HCT116 (cell line): ENCODE measurements around the gene NEB. TPM values are rescaled to one million over a fixed set of nuclear protein-coding genes. Genes with fewer than 3 reads are reported as not detected.

ENCODE experiments used
- ATAC-seq: fragments of 200-7000 bp; cut with Tn5 transposase; 2 replicates; pipeline ENCODE4 v1.9.1; 2020; ENCODE audit warnings: mild to moderate bottlenecking, moderate library complexity
- BruUV-seq: library from RNA; stranded (reverse); fragments of 400-500 nt; replicated peaks from 2 replicates; lab custom pipeline; 2021; lab: Mats Ljungman, UMichigan
- CTCF ChIA-PET: fragments of 300-600 bp; sonication (Branson Sonifier 250); formaldehyde crosslinking; loops from one replicate; lab custom pipeline; 2021; ENCODE audit warnings: antibody characterized with exemption; lab: Charles Lee
- POLR2A ChIA-PET: fragments of 300-600, 350-600 bp; sonication (Branson Sonifier 250); formaldehyde crosslinking; loops from one replicate; lab custom pipeline; 2021; ENCODE audit warnings: antibody characterized with exemption; lab: Charles Lee
- RAD21 ChIA-PET, 2 experiments: fragments of 300-600 bp; sonication (Branson Sonifier 250); formaldehyde crosslinking; loops; one replicate each; lab custom pipeline; 2023; ENCODE audit warnings: low total read pairs in 2 of 2; ENCODE audit not compliant: uncharacterized antibody in 2 of 2, unreplicated experiment in 2 of 2, low non-redundant PET in 1 of 2; lab: Charles Lee
- DNase-seq: peaks from one replicate; pipeline ENCODE4 v3.0.0-alpha.2; 2010; ENCODE audit warnings: low read depth, low spot score
- H2AFZ ChIP-seq: fragments of 200-600 bp; shearing (Covaris generic), sonication (generic); 2 replicates; pipeline ENCODE4 v1.6.1; 2017; ENCODE audit warnings: low read depth, mixed run types, mixed read lengths, antibody characterized with exemption, low read length; ENCODE audit not compliant: poor library complexity, severe bottlenecking
- H3K27ac ChIP-seq: 2 replicates; pipeline ENCODE4 v1.5.1; 2012; ENCODE audit warnings: low read depth, low read length
- H3K27me3 ChIP-seq: fragments of 200-600 bp; sonication (generic); 2 replicates; pipeline ENCODE4 v1.6.1; 2016; ENCODE audit warnings: mixed run types, low read length, mixed read lengths; ENCODE audit not compliant: insufficient read depth
- H3K36me3 ChIP-seq, 2 experiments: fragments of 200-500 bp in 1 of 2; fragments of 200-600 bp in 1 of 2; sonication (Bioruptor generic) in 1 of 2; sonication (generic) in 1 of 2; 2 replicates each; pipeline versions ENCODE4 v1.5.1 to v1.6.1; 2014 to 2016; ENCODE audit warnings: low read length in 2 of 2, inconsistent platforms in 1 of 2, mixed read lengths in 1 of 2, mixed run types in 1 of 2; ENCODE audit not compliant: insufficient read depth in 2 of 2, control insufficient read depth in 1 of 2
- H3K4me1 ChIP-seq, 2 experiments: fragments of 200-600 bp in 1 of 2; sonication (generic) in 1 of 2; 2 replicates each; pipeline versions ENCODE4 v1.5.1 to v1.6.1; 2012 to 2017; ENCODE audit warnings: low read length in 2 of 2, inconsistent platforms in 1 of 2, mild to moderate bottlenecking in 1 of 2, mixed read lengths in 1 of 2, mixed run types in 1 of 2, moderate library complexity in 1 of 2; ENCODE audit not compliant: insufficient read depth in 2 of 2, control insufficient read depth in 1 of 2
- H3K4me2 ChIP-seq: fragments of 200-600 bp; sonication (generic); 2 replicates; pipeline ENCODE4 v1.6.1; 2017; ENCODE audit warnings: mixed run types, low read length, mixed read lengths
- H3K4me3 ChIP-seq, 2 experiments: fragments of 200-600 bp in 1 of 2; sonication (generic) in 1 of 2; replicated peaks in 1 of 2; 2 replicates each; pipeline ENCODE4 v1.5.1; 2011 to 2016; ENCODE audit warnings: low read length in 2 of 2, control low read depth in 1 of 2, low read depth in 1 of 2, mild to moderate bottlenecking in 1 of 2, mixed read lengths in 1 of 2, mixed run types in 1 of 2
- H3K79me2 ChIP-seq: fragments of 200-600 bp; sonication (generic); 2 replicates; pipeline ENCODE4 v1.6.1; 2017; ENCODE audit warnings: mild to moderate bottlenecking, mixed run types, low read length, moderate library complexity, mixed read lengths; ENCODE audit not compliant: insufficient read depth
- H3K9ac ChIP-seq: fragments of 200-600 bp; sonication (generic); 2 replicates; pipeline ENCODE4 v1.6.1; 2016; ENCODE audit warnings: low read length, mixed read lengths
- H3K9me2 ChIP-seq: fragments of 200-600 bp; sonication (generic), shearing (Covaris generic); 2 replicates; pipeline ENCODE4 v1.6.1; 2017; ENCODE audit warnings: mixed run types, mild to moderate bottlenecking, moderate library complexity; ENCODE audit not compliant: insufficient read depth
- H3K9me3 ChIP-seq, 2 experiments: fragments of 200-500 bp in 1 of 2; fragments of 200-600 bp in 1 of 2; sonication (Bioruptor generic) in 1 of 2; sonication (generic) in 1 of 2; 2 replicates each; pipeline ENCODE4 v1.6.1; 2014 to 2017; ENCODE audit warnings: low read length in 2 of 2, mixed read lengths in 2 of 2, inconsistent platforms in 1 of 2, low read depth in 1 of 2, mild to moderate bottlenecking in 1 of 2, mixed run types in 1 of 2, moderate library complexity in 1 of 2; ENCODE audit not compliant: control insufficient read depth in 1 of 2, insufficient read depth in 1 of 2
- H4K20me1 ChIP-seq: fragments of 200-600 bp; sonication (generic), shearing (Covaris generic); 2 replicates; pipeline ENCODE4 v1.6.1; 2017; ENCODE audit warnings: mixed run types, mild to moderate bottlenecking, moderate library complexity; ENCODE audit not compliant: insufficient read depth
- CEBPB ChIP-seq: IDR thresholded peaks from 2 replicates; pipeline ENCODE4 v1.6.1; 2012; ENCODE audit warnings: low read depth
- CTCF ChIP-seq, 3 experiments: fragments of 200-600 bp in 1 of 3; sonication (generic) in 1 of 3; IDR thresholded peaks in 2 of 3; conservative IDR thresholded peaks in 1 of 3; 2 replicates each; pipeline ENCODE4 v1.5.1; 2012 to 2017; ENCODE audit warnings: low read depth in 2 of 3, low read length in 2 of 3, antibody characterized with exemption in 1 of 3, borderline replicate concordance in 1 of 3, control low read depth in 1 of 3, mild to moderate bottlenecking in 1 of 3, mixed read lengths in 1 of 3, mixed run types in 1 of 3, moderate library complexity in 1 of 3; ENCODE audit not compliant: insufficient read depth in 1 of 3
- EGR1 ChIP-seq: IDR thresholded peaks from 2 replicates; pipeline ENCODE4 v1.6.1; 2012; ENCODE audit warnings: low read depth
- ELF1 ChIP-seq: IDR thresholded peaks from 2 replicates; pipeline ENCODE4 v1.6.1; 2012; ENCODE audit warnings: low read depth, borderline replicate concordance
- EZH2 ChIP-seq: fragments of 200-600 bp; sonication (generic); IDR thresholded peaks from 2 replicates; pipeline ENCODE4 v1.6.1; 2017; ENCODE audit warnings: antibody characterized with exemption, mixed run types
- EZH2phosphoT487 ChIP-seq: fragments of 200-600 bp; IDR thresholded peaks from 2 replicates; pipeline ENCODE4 v1.6.1; 2018; ENCODE audit warnings: antibody characterized with exemption, borderline replicate concordance
- JUND ChIP-seq: IDR thresholded peaks from 2 replicates; pipeline ENCODE4 v1.6.1; 2012
- POLR2A ChIP-seq: IDR thresholded peaks from 2 replicates; pipeline ENCODE4 v1.7.0; 2011; ENCODE audit warnings: borderline replicate concordance; ENCODE audit not compliant: insufficient read depth, insufficient read length; ENCODE audit errors: extremely low read depth
- POLR2AphosphoS5 ChIP-seq: IDR thresholded peaks from 2 replicates; pipeline ENCODE4 v1.6.1; 2011; ENCODE audit warnings: mild to moderate bottlenecking, low read depth, low read length, moderate library complexity
- SP1 ChIP-seq: IDR thresholded peaks from 2 replicates; pipeline ENCODE4 v1.6.1; 2012; ENCODE audit warnings: low read depth
- TCF7L2 ChIP-seq: IDR thresholded peaks from 2 replicates; pipeline ENCODE4 v1.7.0; 2011; ENCODE audit warnings: borderline replicate concordance, inconsistent platforms; ENCODE audit not compliant: insufficient read depth, insufficient read length; ENCODE audit errors: extremely low read depth
- YY1 ChIP-seq: IDR thresholded peaks from 2 replicates; pipeline ENCODE4 v1.6.1; 2011; ENCODE audit warnings: low read length, low read depth, moderate library complexity, mild to moderate bottlenecking; ENCODE audit not compliant: insufficient replicate concordance; ENCODE audit errors: extremely low read depth
- ZFX ChIP-seq: fragments of 450-650 bp; IDR thresholded peaks from 2 replicates; pipeline ENCODE4 v1.6.1; 2017
- ZNF274 ChIP-seq: fragments of 200-500 bp; sonication (Bioruptor generic); IDR thresholded peaks from 2 replicates; pipeline ENCODE4 v1.6.1; 2014; ENCODE audit warnings: mild to moderate bottlenecking, low read depth, low read length, inconsistent platforms
- intact Hi-C: fragments of 100-400 bp; cut with micrococcal nuclease; formaldehyde crosslinking; loops from 2 replicates; pipeline ENCODE4 v1.10.0; 2022
- total RNA-seq: library from RNA; stranded (reverse); gene quantifications from one replicate; pipeline ENCODE4 v1.2.1, GENCODE V29; 2021; ENCODE audit not compliant: unreplicated experiment
- TF ChIP-seq, protein P1 (sequence below): IDR thresholded peaks from 2 replicates; pipeline ENCODE4 v1.6.1; 2012

The NEB gene
- total RNA-seq, 1 experiment from 2014 or later, result 0.34 TPM

- no peak overlapping the region for H3K9ac ChIP-seq
- intact Hi-C loops, result no loop called here
- ChIA-PET POLR2A (no interaction called here), RAD21 (no interaction called here), CTCF (no interaction called here)
- no peak overlapping the region for H3K27ac ChIP-seq
- DNase-seq, result no peak
- no peaks in the 10 kb centered on the region for H3K9me2 ChIP-seq
- no peak overlapping the region for H3K4me2 ChIP-seq
- no peak overlapping the region for H3K4me3 ChIP-seq
- no TSS peak for BruUV-seq
- H2AFZ ChIP-seq, result no peak overlapping the region
- H4K20me1 ChIP-seq, result no peaks in the 10 kb centered on the region
- ATAC-seq, result no peak
- no peaks in the 10 kb centered on the region for H3K4me1 ChIP-seq
- no peaks in the 10 kb centered on the region for H3K79me2 ChIP-seq
- no peak for TF ChIP-seq JUND
- TF ChIP-seq, protein P1, sequence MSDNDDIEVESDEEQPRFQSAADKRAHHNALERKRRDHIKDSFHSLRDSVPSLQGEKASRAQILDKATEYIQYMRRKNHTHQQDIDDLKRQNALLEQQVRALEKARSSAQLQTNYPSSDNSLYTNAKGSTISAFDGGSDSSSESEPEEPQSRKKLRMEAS, result no peak
- no peak for TF ChIP-seq SP1
- TF ChIP-seq EZH2, result no peak
- TF ChIP-seq ELF1, result no peak
- TF ChIP-seq YY1, result no peak
- H3K9me3 ChIP-seq, result no peaks in the 10 kb centered on the region
- no peaks in the 10 kb centered on the region for H3K27me3 ChIP-seq
- no peaks in the 10 kb centered on the region for H3K36me3 ChIP-seq
These were observed 48.3 kb upstream of the NEB start for GRCh38 chr2:151782378-151783132.

DNA sequence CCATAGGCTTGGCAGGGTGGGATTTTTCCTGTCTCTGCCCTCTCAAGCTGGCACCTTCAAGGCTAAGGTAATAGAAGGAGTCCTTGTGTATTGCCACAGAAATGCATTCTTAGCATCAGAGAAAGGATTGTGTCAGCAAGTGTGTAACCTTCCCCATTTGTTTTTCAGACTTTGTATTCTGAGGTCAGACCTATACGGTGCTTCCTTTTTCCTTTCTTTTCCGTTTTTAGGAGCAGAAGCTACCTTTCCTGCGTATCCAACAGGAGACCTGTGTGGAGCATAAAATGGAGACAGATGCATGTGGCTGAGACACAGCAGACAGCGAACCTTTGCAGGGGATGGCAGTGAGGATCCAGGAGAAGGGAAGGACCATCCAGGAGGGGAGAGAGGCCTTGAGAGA is 47.4 kb upstream of the NEB start:
- no peak overlapping the region for H3K4me3 ChIP-seq
- intact Hi-C loops, result no loop called here
- no peak overlapping the region for H3K27ac ChIP-seq
- BruUV-seq, result no TSS peak
- H3K9ac ChIP-seq, result no peak overlapping the region
- ATAC-seq, result no peak
- no peaks in the 10 kb centered on the region for H3K4me1 ChIP-seq
- no peaks in the 10 kb centered on the region for H3K9me3 ChIP-seq
- no peaks in the 10 kb centered on the region for H3K9me2 ChIP-seq
- POLR2A ChIA-PET, result no interaction called here
- DNase-seq, result no peak
- H3K4me2 ChIP-seq, result no peak overlapping the region
- TF ChIP-seq EGR1, result no peak
- no peak for TF ChIP-seq ZNF274
- no peak for TF ChIP-seq TCF7L2
- no peak for TF ChIP-seq YY1
- TF ChIP-seq EZH2, result no peak
- no peak for TF ChIP-seq EZH2phosphoT487
- TF ChIP-seq POLR2A, result no peak
- TF ChIP-seq ZFX, result no peak
- no peak for TF ChIP-seq CTCF (IDR thresholded peaks at IDR 0.05 in 2 of 3, conservative IDR thresholded peaks at IDR 0.05 in 1 of 3; ENCODE audit: borderline replicate concordance in 1 of 3, insufficient read depth in 1 of 3, low read depth in 2 of 3, low read length in 2 of 3)
- TF ChIP-seq POLR2AphosphoS5, result no peak
- TF ChIP-seq, protein P1, result no peak
- TF ChIP-seq ELF1, result no peak
- TF ChIP-seq CEBPB, result no peak
- TF ChIP-seq JUND, result no peak
- CTCF ChIA-PET, result no interaction called here
- no peaks in the 10 kb centered on the region for H3K36me3 ChIP-seq
- H4K20me1 ChIP-seq, result no peaks in the 10 kb centered on the region
- H3K79me2 ChIP-seq, result no peaks in the 10 kb centered on the region
- no peaks in the 10 kb centered on the region for H3K27me3 ChIP-seq
- H2AFZ ChIP-seq, result no peak overlapping the region
- RAD21 ChIA-PET, result no interaction called here
